Stimulated activated CD8-positive, alpha-beta memory T cell treated with anti-CD3 and anti-CD28 coated beads, Interleukin-12 subunit alpha, Interleukin-12 subunit beta, amount 100 ng/mL, for 1 hour (primary cell): ENCODE measurements around the gene FMO5.
"Not testable (repeated sequence)": the region's sequence is repeated elsewhere in the genome, so short reads cannot be mapped to it uniquely, and the experiment has no call there.

ENCODE experiments used
- DNase-seq: peaks from one replicate; pipeline ENCODE4 v3.0.0-alpha.2; 2020; ENCODE audit warnings: low read depth

FMO5 gene, protein sequence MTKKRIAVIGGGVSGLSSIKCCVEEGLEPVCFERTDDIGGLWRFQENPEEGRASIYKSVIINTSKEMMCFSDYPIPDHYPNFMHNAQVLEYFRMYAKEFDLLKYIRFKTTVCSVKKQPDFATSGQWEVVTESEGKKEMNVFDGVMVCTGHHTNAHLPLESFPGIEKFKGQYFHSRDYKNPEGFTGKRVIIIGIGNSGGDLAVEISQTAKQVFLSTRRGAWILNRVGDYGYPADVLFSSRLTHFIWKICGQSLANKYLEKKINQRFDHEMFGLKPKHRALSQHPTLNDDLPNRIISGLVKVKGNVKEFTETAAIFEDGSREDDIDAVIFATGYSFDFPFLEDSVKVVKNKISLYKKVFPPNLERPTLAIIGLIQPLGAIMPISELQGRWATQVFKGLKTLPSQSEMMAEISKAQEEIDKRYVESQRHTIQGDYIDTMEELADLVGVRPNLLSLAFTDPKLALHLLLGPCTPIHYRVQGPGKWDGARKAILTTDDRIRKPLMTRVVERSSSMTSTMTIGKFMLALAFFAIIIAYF

DNA sequence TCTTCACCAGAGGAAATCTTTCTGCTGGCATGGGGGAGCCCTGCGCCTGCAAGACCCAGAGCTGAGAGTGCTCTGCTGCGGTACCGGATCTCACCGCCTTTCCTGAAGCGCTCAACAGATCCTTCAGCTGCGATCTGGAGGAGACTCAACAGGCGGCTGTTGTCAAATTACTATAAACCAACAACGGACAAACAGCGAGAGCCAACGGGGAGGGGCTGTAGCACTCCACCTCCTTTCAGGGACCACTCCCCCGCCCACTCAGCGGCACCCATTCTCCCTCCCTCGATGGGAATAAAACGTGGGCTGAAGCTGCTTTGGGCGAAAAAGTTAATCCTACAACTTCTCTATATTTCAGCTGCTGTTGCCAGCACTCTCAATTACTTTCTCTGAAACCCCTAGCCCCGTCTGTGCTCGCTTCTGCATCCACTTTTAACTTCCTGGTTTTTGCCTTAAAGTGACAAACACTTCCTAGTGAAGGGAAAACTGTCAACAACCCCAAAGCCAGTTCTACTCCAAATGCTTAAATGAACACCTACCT, at the start of gene FMO5:
Gene FMO5 (minus strand): TSS at position 147 of the 538 bp plus-strand sequence. CDS start 310 bp downstream, outside the sequence.
- peak; percentile 24 for DNase-seq

DNA sequence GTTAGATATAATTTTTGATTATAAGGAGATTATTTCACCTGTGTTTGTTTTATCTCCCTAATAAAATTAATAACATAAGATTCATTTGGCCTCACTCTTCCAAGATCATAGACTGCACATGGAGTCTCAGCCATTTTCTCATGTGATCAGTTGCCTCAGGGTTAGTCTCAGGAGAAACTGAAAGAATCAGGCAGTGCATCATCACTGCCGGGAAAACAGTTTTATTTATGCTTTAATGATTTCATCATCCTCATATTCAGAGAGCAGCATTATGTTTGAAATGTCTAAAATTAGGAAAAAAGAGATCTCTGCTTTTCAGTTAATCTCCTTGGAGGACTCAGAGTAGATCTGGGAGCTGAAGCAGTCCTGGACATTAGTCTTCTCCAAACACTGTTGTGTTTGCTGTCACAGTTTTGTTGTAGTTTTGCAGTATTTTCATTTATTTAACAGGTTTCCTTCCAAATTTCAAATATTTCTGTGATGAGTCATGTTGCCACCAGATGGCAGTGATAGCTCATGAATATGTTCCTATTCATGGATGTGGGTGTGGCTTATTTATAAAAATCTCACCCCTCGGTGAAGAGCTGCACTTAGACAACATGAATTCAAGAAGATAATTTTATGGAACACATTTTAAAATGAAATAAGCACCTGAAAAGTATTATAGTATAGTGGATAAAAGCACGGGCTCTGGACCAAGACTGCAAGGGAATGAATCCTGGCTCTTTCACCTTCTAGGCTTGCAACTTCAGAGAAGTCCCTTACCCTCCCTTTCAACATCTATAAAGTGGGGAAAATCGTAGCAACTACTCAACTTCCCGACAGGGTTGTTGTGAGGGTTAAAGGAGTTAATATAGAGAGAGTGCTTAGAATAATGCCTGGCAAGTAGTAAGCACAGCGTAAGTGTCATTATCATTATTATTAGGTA, 48.5 kb upstream of the FMO5 start:
- no peak for DNase-seq

DNA sequence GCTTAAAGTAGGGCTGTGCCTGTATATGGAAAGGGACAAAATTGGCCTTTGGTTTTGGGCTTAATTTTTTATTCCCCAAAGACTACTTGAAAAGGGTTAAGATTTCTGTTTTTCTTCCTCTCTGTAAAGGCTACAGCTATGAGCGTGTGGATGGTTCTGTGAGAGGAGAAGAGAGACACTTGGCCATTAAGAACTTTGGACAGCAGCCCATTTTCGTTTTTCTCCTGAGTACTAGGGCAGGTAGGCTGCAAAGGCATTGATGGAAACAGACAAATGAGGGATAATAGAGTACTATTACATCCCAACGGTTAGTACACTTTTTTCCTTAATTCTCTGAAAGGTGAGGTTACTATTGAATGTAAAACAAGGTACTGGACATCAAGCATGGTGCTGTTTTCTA, 46.9 kb upstream of the FMO5 start:
- no peak for DNase-seq

DNA sequence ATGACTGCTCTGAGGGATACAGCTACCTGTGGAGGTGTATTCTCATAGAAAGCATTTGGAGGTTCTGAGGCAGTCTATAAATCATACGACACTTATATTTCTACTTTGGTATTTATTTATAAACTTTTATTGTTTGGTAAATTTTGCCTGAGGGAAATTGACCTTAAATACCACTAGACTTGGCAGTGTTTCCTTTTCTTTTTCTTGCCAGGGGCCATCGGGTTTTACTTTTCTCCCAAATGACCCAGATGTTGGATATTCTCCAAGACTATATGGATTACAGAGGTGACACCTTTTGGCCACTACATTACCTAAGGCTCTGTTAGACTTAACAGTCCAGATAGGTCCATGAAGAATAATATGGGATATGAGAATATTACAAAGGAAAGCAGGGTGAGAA, 45.6 kb upstream of the FMO5 start:
- no peak for DNase-seq

DNA sequence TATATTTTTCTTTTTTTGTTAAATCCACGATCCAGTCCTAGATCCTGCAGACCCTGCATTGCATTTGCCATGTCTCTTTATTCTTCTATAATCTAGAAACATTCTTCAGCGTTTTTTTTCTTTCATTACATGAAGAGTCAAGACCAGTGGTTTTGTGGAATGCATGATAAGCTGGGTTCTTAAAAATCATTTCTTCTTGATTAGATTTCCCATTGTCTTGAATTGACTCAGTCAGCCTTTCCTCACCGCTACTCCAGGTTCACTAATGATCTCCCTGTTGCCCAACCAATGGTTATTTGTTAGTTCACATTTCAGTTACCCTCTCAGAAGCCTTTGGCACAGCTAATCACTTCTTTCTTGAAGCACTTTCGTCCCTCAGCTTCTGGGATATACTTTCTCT, 42.6 kb upstream of the FMO5 start:
- DNase-seq = no peak

DNA sequence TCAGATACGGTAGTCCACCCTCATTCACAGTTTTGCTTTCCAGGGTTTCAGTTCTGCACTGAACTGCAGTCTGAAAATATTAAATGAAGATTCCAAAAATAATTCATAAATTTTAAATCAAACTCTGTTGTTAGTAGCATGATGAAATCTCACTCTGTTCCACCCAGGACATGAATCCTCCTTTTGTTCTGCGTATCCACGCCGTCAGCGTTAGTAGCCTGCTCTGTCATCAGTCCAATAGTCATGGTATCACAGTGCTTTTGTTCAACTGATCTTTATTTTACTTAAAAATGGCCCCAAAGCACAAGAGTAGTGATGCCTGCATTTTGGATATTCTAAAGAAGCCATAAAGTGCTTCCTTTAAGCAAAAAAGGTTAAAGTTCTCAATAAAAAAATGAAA, 41.2 kb upstream of the FMO5 start:
- no peak for DNase-seq

DNA sequence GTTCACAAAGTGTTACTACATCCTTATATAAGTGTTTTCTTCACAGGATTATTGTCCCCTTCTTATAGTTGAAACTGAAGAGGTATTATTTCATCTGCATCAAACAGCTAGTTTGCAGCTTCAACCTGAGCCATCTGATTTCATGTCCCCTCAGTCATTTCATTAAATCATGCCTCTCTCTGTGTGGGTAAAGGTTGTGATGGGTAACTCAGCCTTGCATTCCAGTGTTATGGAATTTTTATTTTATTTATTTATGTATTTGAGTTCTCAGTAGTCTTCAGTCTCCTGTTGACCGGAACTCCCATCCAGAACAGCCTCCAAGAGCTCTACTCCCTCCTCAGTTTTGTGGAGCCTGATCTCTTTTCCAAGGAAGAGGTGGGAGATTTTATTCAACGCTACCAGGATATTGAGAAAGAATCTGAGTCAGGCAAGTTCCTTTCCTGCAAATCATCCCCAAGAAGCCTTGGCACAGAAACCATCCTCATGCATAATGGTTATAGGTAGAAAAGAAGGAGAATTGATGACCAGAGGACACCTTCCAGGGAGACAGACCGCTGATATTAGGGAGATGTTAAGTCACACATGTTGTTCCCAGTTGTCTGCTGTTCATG, 39.1 kb upstream of the FMO5 start:
- no peak for DNase-seq

DNA sequence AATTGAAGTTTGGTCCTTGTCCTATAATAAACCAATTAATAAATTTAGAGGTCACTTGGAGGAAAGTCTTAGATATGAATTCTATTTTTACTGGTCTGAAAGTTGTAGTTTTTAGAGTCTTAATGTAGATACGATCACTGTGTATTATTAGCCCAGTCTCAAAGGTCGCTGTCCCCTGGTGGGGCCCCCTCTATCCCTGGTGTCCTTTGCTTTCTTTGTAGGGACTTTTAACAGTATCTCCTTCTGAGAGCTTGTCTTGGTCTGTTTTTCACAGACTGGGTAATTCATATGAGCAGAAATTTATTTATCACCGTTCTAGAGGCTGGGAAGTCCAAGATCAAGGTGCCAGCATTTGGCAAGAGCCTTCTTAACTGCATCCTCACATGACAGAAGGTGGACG, 35.8 kb upstream of the FMO5 start:
- DNase-seq = no peak

DNA sequence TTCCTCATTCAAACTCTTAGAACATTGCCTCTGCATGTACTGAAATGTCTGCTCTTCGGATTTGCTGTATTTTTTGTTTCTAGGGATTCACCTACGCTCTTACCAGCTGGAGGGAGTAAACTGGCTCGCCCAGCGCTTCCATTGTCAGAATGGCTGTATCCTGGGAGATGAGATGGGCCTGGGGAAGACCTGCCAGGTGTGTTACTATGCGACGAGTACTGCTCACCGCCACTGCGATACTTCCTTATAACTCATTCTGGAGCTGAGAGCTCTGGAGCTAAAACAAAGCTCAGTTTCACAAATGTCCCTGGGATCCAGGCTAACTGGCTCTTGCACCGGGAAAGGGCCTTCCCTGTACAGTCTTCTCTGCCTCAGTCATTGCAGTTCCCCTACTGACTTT, 27.4 kb upstream of the FMO5 start:
- DNase-seq = no peak

DNA sequence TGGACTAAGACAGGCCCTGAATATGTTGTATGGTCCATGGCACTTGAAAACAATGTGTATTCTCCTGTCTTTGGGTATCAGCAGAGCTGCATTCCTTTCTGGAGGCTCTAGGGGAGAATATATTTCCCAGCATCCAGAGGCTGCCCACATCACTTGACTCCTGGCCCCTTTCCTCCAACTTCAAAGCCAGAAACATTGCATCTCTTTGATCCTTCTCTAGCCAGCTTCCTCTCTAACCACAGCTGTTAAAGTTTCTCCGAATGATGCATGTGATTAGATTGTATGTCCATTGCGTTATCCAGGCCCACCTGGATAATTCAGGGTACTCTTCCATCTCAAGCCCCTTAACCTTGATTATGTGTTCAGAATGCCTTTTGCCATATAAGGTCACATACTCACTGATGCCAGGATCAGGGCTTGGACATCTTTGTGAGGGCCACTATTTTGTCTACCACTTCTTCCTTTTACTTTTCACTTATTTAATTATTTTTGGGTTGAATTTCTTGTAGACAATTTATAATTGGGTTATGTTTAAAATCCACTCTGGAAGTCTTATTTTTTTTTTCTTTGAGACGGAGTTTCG, 22.6 kb upstream of the FMO5 start:
- DNase-seq = no peak

DNA sequence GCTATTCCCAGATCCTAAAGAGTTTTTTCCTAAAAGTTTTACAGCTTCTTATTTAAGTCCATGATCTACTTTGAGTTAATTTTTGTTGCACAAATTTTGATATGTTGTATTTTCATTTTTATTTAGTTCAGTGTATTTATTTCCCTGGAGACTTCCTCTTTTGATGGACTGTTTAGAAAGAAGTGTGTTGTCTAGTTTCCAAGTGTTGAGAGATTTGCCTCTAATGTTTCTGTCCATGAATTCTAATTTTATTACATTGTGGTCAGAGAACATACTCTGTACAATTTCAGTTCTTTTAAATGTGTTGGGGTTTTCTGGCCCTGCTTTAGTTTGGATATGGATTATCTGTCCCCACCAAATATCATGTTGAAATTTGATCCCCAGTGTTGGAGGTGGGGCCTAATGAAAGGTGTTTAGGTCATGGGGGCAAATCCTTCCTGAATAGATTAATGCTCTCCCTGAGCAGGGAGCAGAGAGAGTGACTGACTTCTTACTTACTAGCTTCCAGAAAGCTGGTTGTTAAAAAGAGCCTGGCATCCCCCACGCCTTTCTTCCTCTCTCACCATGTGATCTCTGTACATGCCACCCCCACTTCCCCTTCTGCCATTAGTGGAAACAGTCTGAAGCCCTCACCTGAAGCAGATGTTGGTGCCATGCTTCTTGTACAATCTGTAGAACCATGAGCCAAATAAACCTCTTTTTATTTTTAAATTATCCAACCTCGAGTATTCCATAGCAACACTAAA, 21.9 kb upstream of the FMO5 start:
- no peak for DNase-seq

DNA sequence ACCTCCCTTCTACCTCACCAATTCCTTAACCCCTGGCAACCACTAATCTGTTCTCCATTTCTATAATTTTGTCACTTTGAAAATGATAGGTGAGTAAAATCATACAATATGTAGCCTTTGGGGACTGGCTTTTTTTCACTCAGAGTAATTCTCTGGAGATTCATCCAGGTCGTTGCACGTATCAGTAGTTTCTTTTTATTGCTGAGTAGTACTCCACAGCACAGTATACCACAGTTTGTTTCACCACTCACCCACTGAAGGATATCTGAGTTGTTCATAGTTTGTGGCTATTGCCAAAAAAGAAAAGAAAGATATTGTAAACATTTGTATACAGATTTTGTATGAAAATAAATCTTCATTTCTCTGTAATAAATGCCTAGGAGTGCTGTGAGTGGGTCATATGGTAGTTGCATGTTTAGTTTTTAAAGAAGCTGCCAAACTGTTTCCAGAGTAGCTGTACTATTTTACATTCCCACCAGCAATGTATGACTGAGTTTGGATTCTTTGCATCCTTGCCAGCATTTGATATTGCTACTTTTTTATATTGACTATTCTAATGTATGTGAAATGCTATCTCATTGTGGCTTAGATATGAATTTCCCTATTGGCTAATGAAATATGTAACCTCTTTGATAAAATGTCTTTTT, 21.0 kb upstream of the FMO5 start:
- DNase-seq = no peak

DNA sequence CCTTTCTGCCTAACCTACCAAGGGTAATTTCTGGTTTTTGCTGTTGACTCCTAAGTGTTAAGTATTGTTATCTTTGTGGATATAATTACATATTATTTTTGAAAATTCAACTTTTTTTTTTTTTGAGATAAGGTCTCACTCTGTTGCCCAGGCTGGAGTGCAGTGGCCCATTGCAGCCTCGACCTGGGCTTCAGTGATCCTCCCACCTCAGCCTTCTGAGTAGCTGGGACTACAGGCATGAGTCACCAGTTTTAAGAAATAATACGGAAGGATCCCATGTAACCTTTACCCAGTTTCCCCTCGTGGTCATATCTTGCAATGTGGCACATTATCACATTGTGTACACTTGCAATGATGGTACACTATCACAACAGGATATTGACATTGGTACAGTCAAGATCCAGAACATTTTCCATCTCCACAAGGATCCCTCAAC, 20.5 kb upstream of the FMO5 start:
- DNase-seq = no peak

DNA sequence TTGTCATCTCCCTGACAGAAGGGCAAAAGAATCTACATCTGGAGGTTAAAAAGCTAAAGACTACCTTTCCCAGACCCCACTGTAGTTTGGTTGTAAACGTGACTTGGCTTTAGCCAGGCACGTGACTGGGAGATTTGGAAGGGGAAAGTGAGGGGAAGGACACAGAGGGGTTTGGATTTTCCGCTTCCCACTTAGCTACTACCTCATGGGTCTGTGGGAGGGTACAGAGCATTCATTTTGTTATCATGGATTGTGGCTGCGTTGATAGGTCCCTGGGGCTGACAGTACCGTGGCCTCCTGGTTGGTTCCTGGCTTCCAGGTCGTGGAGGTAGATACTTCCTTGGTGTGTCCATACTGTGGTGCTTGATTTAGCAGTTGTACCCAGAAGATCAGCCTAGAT, 20.0 kb upstream of the FMO5 start:
- no peak for DNase-seq

DNA sequence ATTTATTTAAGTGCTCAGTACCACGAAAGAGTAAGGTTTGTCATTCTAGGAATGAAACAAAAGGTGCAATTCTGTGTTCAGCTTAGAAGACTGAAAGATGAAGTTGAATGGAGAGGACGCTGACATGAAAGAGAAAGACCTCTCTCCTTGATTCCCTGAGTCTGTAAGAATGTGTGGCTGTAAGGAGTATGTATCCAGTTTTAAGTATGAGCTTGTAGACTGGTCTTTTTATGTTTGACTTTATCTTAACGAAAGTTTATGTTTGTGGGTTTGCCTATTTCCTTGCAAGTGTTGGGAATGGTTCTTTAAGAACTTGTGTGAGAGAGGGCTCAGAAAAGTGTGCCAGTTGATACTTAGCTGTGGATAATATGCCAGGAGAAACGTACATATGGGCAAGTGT, 18.7 kb upstream of the FMO5 start:
- DNase-seq = no peak

DNA sequence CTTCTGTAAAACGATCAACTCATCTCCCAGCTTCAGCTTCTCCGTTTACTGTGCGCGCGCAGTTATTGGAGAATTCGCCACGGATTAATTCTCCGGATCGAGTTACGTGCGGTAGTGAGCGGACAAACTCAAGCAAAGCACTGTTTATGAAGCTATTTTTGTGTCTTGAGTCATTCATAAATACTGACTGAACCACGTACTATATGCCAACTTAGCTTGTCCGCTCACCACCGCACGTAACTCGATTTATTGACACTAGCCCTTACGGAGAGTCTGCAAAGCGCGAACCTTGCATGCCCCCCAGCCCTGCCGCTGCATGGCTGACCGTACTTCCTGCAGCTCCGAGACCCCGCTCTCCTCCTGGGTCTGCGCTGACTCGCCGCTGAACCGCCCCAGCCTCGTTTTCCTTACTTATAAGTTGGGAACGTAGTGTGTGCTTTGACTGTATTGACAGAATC, 18.1 kb upstream of the FMO5 start:
- DNase-seq = no peak

DNA sequence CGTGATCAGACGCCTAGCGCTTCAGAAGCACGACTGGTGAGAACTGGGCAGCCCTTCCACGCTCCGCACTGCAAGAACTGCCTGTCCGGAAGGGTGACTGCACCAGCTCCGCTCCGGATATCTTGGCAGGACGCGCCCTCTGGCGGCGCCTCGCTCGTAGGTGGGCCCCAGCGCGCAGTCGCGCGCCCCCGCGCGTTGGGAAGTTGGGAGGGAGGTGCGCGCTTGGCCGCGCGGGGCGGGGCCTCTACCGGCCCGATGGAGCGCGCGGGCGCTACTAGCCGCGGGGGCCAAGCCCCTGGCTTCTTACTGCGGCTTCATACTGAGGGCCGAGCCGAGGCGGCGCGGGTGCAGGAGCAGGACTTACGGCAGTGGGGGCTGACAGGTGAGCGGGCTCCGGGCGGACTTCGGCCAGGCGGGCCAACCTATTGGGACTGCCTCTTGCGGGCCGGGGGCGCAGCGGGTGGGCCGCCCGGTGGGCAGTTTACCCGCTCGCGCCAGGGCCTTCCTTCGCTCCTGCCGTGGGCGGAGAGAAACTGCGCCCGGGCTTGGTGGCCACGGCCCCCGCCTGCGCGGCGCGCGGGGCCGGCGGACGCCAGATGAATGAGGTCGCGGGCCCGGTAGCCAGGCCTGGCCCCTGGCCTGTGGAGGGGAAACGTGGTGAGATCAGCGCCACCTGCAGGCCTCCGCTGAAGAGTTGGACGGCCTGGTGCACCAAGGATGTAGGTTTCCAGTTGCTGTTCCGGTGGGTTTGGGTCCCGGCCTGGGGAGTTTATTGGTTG, 17.5 kb upstream of the FMO5 start, which contains the start of gene CHD1L:
Gene CHD1L (plus strand): TSS at position 236 of the 779 bp plus-strand sequence. CDS start 20 bp downstream, at position 256.
- peak; percentile 85 for DNase-seq

DNA sequence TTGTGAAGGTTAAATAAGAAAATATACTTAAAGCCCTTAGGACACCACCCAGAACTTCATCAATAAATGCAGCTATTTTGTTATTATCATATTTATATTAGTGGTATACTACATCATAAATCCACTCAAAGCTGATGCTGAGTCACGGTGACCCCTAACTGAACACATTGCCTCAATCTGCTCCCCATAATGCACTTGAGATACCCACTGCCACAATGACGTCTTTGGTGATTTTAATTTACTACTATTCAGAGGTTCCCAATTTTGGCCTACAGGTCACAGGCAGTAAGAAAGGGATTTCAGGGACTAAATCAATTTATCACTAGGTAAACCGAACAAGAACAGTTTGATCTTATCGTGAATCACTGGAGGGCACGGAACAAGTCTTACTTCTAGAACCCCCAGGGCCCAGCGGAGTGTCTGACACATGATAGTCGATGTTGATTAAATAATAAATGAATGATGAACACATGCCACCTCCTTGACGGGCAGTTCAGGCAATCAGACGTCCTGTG, 16.9 kb upstream of the FMO5 start:
- no peak for DNase-seq

DNA sequence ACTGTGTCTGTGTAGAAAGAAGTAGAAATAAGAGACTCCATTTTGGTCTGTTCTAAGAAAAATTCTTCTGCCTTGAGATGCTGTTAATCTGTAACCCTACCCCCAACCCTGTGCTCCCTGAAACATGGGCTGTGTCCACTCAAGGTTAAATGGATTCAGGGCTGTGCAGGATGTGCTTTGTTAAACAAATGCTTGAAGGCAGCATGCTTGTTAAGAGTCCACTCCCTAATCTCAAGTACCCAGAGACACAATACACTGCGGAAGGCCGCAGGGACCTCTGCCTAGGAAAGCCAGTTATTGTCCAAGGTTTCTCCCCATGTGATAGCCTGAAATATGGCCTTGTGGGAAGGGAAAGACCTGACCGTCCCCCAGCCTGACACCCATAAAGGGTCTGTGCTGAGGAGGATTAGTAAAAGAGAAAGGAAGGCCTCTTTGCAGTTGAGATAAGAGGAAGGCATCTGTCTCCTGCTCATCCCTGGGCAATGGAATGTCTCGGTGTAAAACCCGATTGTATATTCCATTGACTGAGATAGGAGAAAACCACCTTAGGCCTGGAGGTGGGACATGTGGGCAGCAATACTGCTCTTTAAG, 15.1 kb upstream of the FMO5 start:
- DNase-seq = not testable (repeated sequence)
